DOHH2 (cell line): ENCODE measurements around the gene HMGN1.
A peak's percentile ranks its signal among the peaks of the same experiment; 100 is the strongest.

Source experiments
- H3F3A ChIP-seq: fragments of 200-600 bp; sonication (generic), shearing (Covaris generic); 2 replicates; pipeline ENCODE4 v1.6.0; 2016; ENCODE audit warnings: antibody characterized with exemption, mild to moderate bottlenecking; ENCODE audit not compliant: control insufficient read depth, insufficient read depth
- H3K27ac ChIP-seq: fragments of 200-600 bp; sonication (generic); 2 replicates; pipeline ENCODE4 v1.5.1; 2014; ENCODE audit warnings: low read depth, mild to moderate bottlenecking, low read length, moderate library complexity
- H3K27me3 ChIP-seq: fragments of 200-600 bp; sonication (generic); 2 replicates; pipeline ENCODE4 v1.6.1; 2014; ENCODE audit warnings: mild to moderate bottlenecking, low read length, mixed read lengths; ENCODE audit not compliant: control insufficient read depth
- H3K36me3 ChIP-seq: fragments of 200-600 bp; sonication (generic); 2 replicates; pipeline ENCODE4 v1.6.1; 2014; ENCODE audit warnings: mild to moderate bottlenecking, low read length, moderate library complexity, mixed read lengths; ENCODE audit not compliant: control insufficient read depth
- H3K4me1 ChIP-seq: fragments of 200-600 bp; sonication (generic); 2 replicates; pipeline ENCODE4 v1.6.1; 2014; ENCODE audit warnings: mild to moderate bottlenecking, low read length, mixed read lengths; ENCODE audit not compliant: control insufficient read depth
- H3K4me2 ChIP-seq: fragments of 200-600 bp; sonication (generic); 2 replicates; pipeline ENCODE4 v1.6.0; 2014; ENCODE audit warnings: mild to moderate bottlenecking, low read length, moderate library complexity
- H3K4me3 ChIP-seq: fragments of 200-600 bp; sonication (generic); 2 replicates; pipeline ENCODE4 v1.5.1; 2014; ENCODE audit warnings: mild to moderate bottlenecking, low read length, mixed read lengths
- H3K79me2 ChIP-seq: fragments of 200-600 bp; sonication (generic); 2 replicates; pipeline ENCODE4 v1.6.1; 2014; ENCODE audit warnings: mild to moderate bottlenecking, low read length, mixed read lengths; ENCODE audit not compliant: control insufficient read depth
- H3K9me2 ChIP-seq: fragments of 200-600 bp; sonication (generic); replicated peaks from 2 replicates; pipeline ENCODE4 v1.6.1; 2014; ENCODE audit warnings: mild to moderate bottlenecking, low read length, mixed read lengths; ENCODE audit not compliant: control insufficient read depth
- H3K9me3 ChIP-seq: fragments of 200-600 bp; sonication (generic); 2 replicates; pipeline ENCODE4 v1.6.1; 2014; ENCODE audit warnings: antibody characterized with exemption, low read length, mixed read lengths; ENCODE audit not compliant: control insufficient read depth, insufficient read depth
- H4K20me1 ChIP-seq: fragments of 200-600 bp; sonication (generic); 2 replicates; pipeline ENCODE4 v1.6.0; 2014; ENCODE audit warnings: low read depth, mild to moderate bottlenecking, antibody characterized with exemption, low read length, moderate library complexity; ENCODE audit not compliant: control insufficient read depth, insufficient read depth
- CTCF ChIP-seq: fragments of 200-600 bp; sonication (generic); IDR thresholded peaks from one replicate; pipeline ENCODE4 v1.5.1; 2014; ENCODE audit warnings: antibody characterized with exemption, mild to moderate bottlenecking, low read depth, low read length; ENCODE audit not compliant: poor library complexity, severe bottlenecking
- EZH2phosphoT487 ChIP-seq: fragments of 200-600 bp; sonication (generic); IDR thresholded peaks from 2 replicates; pipeline ENCODE4 v1.6.1; 2017; ENCODE audit warnings: borderline replicate concordance, mild to moderate bottlenecking, antibody characterized with exemption, low read length, moderate library complexity, mixed read lengths

The HMGN1 gene

GRCh38 chr21:39350094-39351005, 1.5 kb upstream of the HMGN1 start:
- H3K4me3 ChIP-seq: peak overlapping the region; percentile 84
- peak overlapping the region; percentile 92 for H3K4me2 ChIP-seq
- H3F3A ChIP-seq: peaks cover 37% of the 10 kb centered on the region
- H4K20me1 ChIP-seq: peaks cover 13% of the 10 kb centered on the region
- peak overlapping the region; percentile 88 for H3K27ac ChIP-seq
- H3K4me1 ChIP-seq: peaks cover 29% of the 10 kb centered on the region
- peaks cover 38% of the 10 kb centered on the region for H3K36me3 ChIP-seq
- no peak for TF ChIP-seq EZH2phosphoT487
- TF ChIP-seq CTCF: peak; percentile 4
- no peaks in the 10 kb centered on the region for H3K9me2 ChIP-seq
- H3K79me2 ChIP-seq: peaks cover 48% of the 10 kb centered on the region
- no peaks in the 10 kb centered on the region for H3K9me3 ChIP-seq
- H3K27me3 ChIP-seq: no peaks in the 10 kb centered on the region

DNA sequence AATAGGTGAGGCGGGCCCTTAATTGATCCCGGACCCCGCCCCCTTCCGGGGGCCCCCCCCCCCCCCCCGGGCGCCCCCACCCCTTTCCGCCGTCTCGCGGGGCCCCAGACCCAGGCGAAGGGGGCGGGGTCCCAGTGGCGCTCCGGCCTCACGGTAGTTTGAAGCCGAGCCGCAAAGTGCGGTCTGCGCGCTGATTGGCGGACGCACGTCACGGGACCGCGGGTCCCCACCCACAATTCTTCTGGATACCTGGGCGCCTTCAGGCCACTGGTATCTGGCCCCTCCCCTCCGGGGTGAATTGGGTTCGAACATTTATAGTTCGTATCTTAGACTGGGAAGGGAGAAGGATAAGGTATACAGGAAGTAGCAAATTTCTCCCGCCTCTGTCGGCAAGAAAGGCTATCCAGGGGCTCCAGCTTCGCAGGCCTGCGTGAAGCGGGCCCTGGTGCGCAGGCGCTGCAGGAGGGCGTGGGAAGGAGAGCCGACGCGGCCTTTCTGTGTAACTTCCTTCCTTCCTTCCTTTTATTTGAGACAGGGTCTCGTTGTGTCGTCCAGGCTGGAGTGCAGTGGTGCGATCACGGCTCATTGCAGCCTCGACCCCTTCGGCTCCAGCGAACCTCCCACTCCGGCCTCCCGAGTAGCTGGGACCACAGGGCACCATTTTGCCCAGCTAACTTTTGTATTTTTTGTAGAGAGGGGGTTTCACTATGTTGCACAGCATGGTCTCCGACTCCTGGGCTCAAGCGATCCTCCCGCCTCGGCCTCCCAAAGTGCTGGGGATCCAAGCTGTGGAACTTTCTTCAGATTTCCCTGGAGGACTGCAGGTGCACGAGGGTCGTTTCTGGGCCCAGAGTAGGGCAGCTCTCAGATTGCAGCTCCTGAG, 564 bp upstream of the HMGN1 start:
- Histone ChIP-seq H3K79me2 (peaks cover 57% of the 10 kb centered on the region), H3F3A (peaks cover 46% of the 10 kb centered on the region), H3K27me3 (no peaks in the 10 kb centered on the region)

DNA sequence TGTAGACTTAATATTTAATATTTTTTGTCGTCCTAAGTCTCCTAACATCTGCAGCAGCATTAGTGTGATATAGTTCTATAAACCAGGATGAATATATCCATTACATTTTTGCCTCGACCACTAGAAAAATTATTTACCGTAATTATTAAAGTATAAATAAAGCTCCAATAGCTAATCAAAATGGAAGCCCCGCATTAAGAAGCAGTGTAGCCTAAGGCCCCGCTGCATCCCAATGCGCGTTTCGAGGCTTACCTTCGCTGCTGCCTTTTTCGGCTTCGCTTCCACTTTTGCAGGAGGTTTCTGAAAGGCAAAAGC, 891 bp downstream of the HMGN1 start:
- Histone ChIP-seq H3K79me2 (peaks cover 69% of the 10 kb centered on the region), H3F3A (peaks cover 61% of the 10 kb centered on the region)

More for the DNA sequence above, 564 bp upstream of the HMGN1 start:
- H3K9me2 ChIP-seq: no peaks in the 10 kb centered on the region
- H4K20me1 ChIP-seq: peaks cover 15% of the 10 kb centered on the region
- H3K4me1 ChIP-seq: peaks cover 38% of the 10 kb centered on the region
- H3K27ac ChIP-seq: peak overlapping the region; percentile 88
- TF ChIP-seq EZH2phosphoT487 (no peak), CTCF (no peak)
- peak overlapping the region; percentile 92 for H3K4me2 ChIP-seq
- peak overlapping the region; percentile 84 for H3K4me3 ChIP-seq
- H3K36me3 ChIP-seq: peaks cover 47% of the 10 kb centered on the region
- H3K9me3 ChIP-seq: no peaks in the 10 kb centered on the region

More for the DNA sequence above, 891 bp downstream of the HMGN1 start:
- peak overlapping the region; percentile 78 for H3K4me2 ChIP-seq
- H3K9me3 ChIP-seq: no peaks in the 10 kb centered on the region
- H3K4me3 ChIP-seq: peak overlapping the region; percentile 97
- H3K9me2 ChIP-seq: no peaks in the 10 kb centered on the region
- TF ChIP-seq CTCF: no peak
- no peak for TF ChIP-seq EZH2phosphoT487
- H4K20me1 ChIP-seq: peaks cover 21% of the 10 kb centered on the region
- no peaks in the 10 kb centered on the region for H3K27me3 ChIP-seq
- peak overlapping the region; percentile 87 for H3K27ac ChIP-seq
- H3K36me3 ChIP-seq: peaks cover 61% of the 10 kb centered on the region
- peaks cover 51% of the 10 kb centered on the region for H3K4me1 ChIP-seq
